ENCODE results near the gene DENND4C. TPM values are rescaled to one million over a fixed set of nuclear protein-coding genes. Genes with fewer than 3 reads are reported as not detected.

The DENND4C gene
- polyA plus RNA-seq, 1 of the 3 experiments (the other 2 are of a cell fraction): 7.5 TPM

DNA sequence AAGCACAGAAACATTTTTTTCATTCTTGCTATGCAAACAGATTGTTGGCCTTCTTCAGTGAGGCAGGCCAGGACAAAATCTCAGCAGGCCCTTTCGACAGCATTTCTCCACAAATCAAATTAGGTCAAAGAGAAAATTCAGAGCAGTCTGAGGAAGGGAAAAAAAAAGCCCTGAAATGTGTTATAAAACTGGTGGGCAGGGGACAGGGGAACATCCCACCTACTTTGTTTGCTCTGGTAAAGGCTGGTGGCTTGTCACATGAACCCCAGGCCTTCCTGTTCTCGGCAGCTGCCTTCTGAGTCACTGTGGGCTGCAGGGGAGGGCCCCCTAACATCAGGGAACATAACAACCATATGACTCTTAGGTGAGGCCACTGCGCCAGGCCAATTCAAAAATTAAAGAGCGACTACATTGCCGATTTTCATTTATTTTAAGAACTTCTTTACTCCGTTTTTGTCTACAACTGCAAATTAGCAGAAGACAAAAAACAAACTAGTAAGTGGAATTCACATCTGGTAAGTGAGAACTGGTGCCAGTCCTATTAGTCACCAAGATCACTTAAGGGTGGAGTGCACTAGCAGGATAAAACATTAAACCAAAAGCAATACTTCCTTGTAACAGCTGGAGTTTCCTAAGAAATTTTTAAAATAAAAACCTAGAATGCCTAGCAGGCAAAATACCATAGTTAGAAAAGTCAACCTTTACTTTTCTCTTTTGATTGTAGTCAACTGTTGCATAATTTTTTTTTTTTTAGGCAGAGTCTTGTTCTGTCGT is 46.2 kb upstream of the DENND4C start (continued):
- TF ChIP-seq FOXM1 (IDR thresholded peaks at IDR 0.05; ENCODE audit: low read depth) (no peak), USF2 (IDR thresholded peaks at IDR 0.05; ENCODE audit: borderline replicate concordance, low read depth, low read length) (no peak), SMC3 (IDR thresholded peaks at IDR 0.05; ENCODE audit: low read depth, low read length) (no peak), SIN3A (IDR thresholded peaks at IDR 0.05; ENCODE audit: borderline replicate concordance, low read depth, low read length) (no peak), FOXJ3 (CRISPR knock-in tag; IDR thresholded peaks at IDR 0.05) (no peak), ELF1 (IDR thresholded peaks at IDR 0.05) (peak; percentile 48; the same call in 1 of the 2 replicates), RCOR1 (IDR thresholded peaks at IDR 0.05; ENCODE audit: low read length) (no peak), RXRA (IDR thresholded peaks at IDR 0.05; ENCODE audit: borderline replicate concordance, low read depth) (peak; percentile 19; the same call in 1 of the 2 replicates), TEAD4 (IDR thresholded peaks at IDR 0.05; ENCODE audit: borderline replicate concordance, insufficient read depth) (0 out of 2 replicates have a peak, but pooled peaks have one; percentile 9)
- TF ChIP-seq, protein P1, sequence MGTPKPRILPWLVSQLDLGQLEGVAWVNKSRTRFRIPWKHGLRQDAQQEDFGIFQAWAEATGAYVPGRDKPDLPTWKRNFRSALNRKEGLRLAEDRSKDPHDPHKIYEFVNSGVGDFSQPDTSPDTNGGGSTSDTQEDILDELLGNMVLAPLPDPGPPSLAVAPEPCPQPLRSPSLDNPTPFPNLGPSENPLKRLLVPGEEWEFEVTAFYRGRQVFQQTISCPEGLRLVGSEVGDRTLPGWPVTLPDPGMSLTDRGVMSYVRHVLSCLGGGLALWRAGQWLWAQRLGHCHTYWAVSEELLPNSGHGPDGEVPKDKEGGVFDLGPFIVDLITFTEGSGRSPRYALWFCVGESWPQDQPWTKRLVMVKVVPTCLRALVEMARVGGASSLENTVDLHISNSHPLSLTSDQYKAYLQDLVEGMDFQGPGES (IDR thresholded peaks at IDR 0.05; ENCODE audit: low read depth, low read length): no peak
- TF ChIP-seq, protein P2, sequence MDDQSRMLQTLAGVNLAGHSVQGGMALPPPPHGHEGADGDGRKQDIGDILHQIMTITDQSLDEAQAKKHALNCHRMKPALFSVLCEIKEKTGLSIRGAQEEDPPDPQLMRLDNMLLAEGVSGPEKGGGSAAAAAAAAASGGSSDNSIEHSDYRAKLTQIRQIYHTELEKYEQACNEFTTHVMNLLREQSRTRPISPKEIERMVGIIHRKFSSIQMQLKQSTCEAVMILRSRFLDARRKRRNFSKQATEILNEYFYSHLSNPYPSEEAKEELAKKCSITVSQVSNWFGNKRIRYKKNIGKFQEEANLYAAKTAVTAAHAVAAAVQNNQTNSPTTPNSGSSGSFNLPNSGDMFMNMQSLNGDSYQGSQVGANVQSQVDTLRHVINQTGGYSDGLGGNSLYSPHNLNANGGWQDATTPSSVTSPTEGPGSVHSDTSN (IDR thresholded peaks at IDR 0.05): peak; percentile 31
- TF ChIP-seq, protein P3, sequence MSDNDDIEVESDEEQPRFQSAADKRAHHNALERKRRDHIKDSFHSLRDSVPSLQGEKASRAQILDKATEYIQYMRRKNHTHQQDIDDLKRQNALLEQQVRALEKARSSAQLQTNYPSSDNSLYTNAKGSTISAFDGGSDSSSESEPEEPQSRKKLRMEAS (IDR thresholded peaks at IDR 0.05; ENCODE audit: low read depth): peak; percentile 84

- Histone ChIP-seq H3F3A (replicated peaks; ENCODE audit: insufficient read depth) (peaks cover 15% of the 10 kb centered on the region), H3K79me2 (ENCODE audit: insufficient read depth) (no peaks in the 10 kb centered on the region), H3K9me2 (no peaks in the 10 kb centered on the region), H4K20me1 (ENCODE audit: insufficient read depth) (no peaks in the 10 kb centered on the region), H3K9ac (no peak overlapping the region), H3K4me3 (ENCODE audit: low read depth in 2 of 2, low read length in 1 of 2) (no peak overlapping the region), H3K4me2 (no peak overlapping the region), H3K27me3 (ENCODE audit: insufficient read depth) (no peaks in the 10 kb centered on the region), H3K4me1 (ENCODE audit: control insufficient read depth in 1 of 2, insufficient read depth in 2 of 2, low read depth in 1 of 2, low read length in 1 of 2) (peaks cover 2 to 5% of the 10 kb centered on the region in 2 experiments; a peak in 1 of 4 replicates), H3K9me3 (no peaks in the 10 kb centered on the region), H3K27ac (ENCODE audit: low read depth in 2 of 2, low read length in 1 of 2) (peak overlapping the region in 1 of 2 experiments; percentile 90; a peak in 1 of 4 replicates), H2AFZ (ENCODE audit: low read depth) (no peak overlapping the region), H3K36me3 (replicated peaks in 1 of 2; ENCODE audit: control insufficient read depth in 1 of 2, insufficient read depth in 2 of 2, low read length in 1 of 2) (no peaks in the 10 kb centered on the region)
- POLR2A ChIA-PET: no interaction called here
- CTCF ChIA-PET: interaction anchor here (1.1 to 3.1 kb wide), 2 partner anchors 11 to 22 kb away, joined by 3 to 17 read pairs; no protein-coding TSS in a partner anchor
- no peak for DNase-seq
- 87% methylated on average over 1 of the region's 1 CpG for WGBS (ENCODE audit: low lambda C conversion rate)
- TF ChIP-seq RCOR1 (IDR thresholded peaks at IDR 0.05; ENCODE audit: low read length) (no peak), EZH2phosphoT487 (IDR thresholded peaks at IDR 0.05; ENCODE audit: borderline replicate concordance, low read depth) (no peak), EP300 (IDR thresholded peaks at IDR 0.05; ENCODE audit: borderline replicate concordance in 1 of 2, low read depth in 1 of 2, low read length in 1 of 2) (no peak), YY1 (IDR thresholded peaks at IDR 0.05; ENCODE audit: low read depth) (no peak), ELF1 (IDR thresholded peaks at IDR 0.05) (no peak)
- TF ChIP-seq, protein P4, sequence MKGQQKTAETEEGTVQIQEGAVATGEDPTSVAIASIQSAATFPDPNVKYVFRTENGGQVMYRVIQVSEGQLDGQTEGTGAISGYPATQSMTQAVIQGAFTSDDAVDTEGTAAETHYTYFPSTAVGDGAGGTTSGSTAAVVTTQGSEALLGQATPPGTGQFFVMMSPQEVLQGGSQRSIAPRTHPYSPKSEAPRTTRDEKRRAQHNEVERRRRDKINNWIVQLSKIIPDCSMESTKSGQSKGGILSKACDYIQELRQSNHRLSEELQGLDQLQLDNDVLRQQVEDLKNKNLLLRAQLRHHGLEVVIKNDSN (IDR thresholded peaks at IDR 0.05; ENCODE audit: borderline replicate concordance, low read depth): no peak
- TF ChIP-seq, protein P5, sequence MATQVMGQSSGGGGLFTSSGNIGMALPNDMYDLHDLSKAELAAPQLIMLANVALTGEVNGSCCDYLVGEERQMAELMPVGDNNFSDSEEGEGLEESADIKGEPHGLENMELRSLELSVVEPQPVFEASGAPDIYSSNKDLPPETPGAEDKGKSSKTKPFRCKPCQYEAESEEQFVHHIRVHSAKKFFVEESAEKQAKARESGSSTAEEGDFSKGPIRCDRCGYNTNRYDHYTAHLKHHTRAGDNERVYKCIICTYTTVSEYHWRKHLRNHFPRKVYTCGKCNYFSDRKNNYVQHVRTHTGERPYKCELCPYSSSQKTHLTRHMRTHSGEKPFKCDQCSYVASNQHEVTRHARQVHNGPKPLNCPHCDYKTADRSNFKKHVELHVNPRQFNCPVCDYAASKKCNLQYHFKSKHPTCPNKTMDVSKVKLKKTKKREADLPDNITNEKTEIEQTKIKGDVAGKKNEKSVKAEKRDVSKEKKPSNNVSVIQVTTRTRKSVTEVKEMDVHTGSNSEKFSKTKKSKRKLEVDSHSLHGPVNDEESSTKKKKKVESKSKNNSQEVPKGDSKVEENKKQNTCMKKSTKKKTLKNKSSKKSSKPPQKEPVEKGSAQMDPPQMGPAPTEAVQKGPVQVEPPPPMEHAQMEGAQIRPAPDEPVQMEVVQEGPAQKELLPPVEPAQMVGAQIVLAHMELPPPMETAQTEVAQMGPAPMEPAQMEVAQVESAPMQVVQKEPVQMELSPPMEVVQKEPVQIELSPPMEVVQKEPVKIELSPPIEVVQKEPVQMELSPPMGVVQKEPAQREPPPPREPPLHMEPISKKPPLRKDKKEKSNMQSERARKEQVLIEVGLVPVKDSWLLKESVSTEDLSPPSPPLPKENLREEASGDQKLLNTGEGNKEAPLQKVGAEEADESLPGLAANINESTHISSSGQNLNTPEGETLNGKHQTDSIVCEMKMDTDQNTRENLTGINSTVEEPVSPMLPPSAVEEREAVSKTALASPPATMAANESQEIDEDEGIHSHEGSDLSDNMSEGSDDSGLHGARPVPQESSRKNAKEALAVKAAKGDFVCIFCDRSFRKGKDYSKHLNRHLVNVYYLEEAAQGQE (IDR thresholded peaks at IDR 0.05; ENCODE audit: low read depth, low read length): no peak
- TF ChIP-seq, protein P2 (IDR thresholded peaks at IDR 0.05): no peak
These were observed 45.3 kb upstream of the DENND4C start for GRCh38 chr9:19185191-19185590.

Data from SK-N-SH (cell line).